ENCODE measurements around the gene TACSTD2. TPM values are rescaled to one million over a fixed set of nuclear protein-coding genes. Genes with fewer than 3 reads are reported as not detected.

Gene TACSTD2
- total RNA-seq, 1 experiment from 2014 or later: 1.2 TPM

GRCh38 chr1:58539553-58539952 lies 37.5 kb downstream of the TACSTD2 start:
- H3K9ac ChIP-seq (ENCODE audit: extremely low read depth, insufficient read length, low read length): no peak overlapping the region
- no peaks in the 10 kb centered on the region for H3K9me3 ChIP-seq (ENCODE audit: control insufficient read depth, low read depth, low read length)
- H3K23ac ChIP-seq (ENCODE audit: insufficient read length, low read depth, low read length): no peak overlapping the region
- no peak overlapping the region for H4K91ac ChIP-seq (ENCODE audit: insufficient read length, low read depth, low read length)
- no peak overlapping the region for H3K56ac ChIP-seq (ENCODE audit: insufficient read length, low read depth, low read length)
- no CpG with 5 or more reads among the region's 2 CpGs for WGBS (ENCODE audit: extremely low coverage, insufficient read length, low lambda C conversion rate)
- no peak overlapping the region for H2BK15ac ChIP-seq (ENCODE audit: low read depth, low read length)
- H3K4me3 Mint-ChIP-seq: no peak overlapping the region
- H2AK5ac ChIP-seq (ENCODE audit: insufficient read length, low read length): no peak overlapping the region
- H4K5ac ChIP-seq (ENCODE audit: insufficient read length, low read depth, low read length): no peak overlapping the region
- H3K27me3 ChIP-seq (ENCODE audit: insufficient read depth, low read length): no peaks in the 10 kb centered on the region
- H2AFZ ChIP-seq (ENCODE audit: low read length): no peak overlapping the region
- H3K79me2 ChIP-seq (ENCODE audit: insufficient read depth, low read length): no peaks in the 10 kb centered on the region
- no peak overlapping the region for H3K4ac ChIP-seq (ENCODE audit: low read depth, low read length)
- no peak overlapping the region for H3K27ac ChIP-seq (ENCODE audit: insufficient read length, low read depth, low read length)
- peak overlapping the region in 1 of 3 experiments; percentile 8; a peak in 2 of 7 replicates for H3K27ac Mint-ChIP-seq
- DNase-seq: no peak
- no peak overlapping the region for H2BK120ac ChIP-seq (ENCODE audit: low read depth, low read length, poor library complexity, severe bottlenecking)
- H3K14ac ChIP-seq (ENCODE audit: insufficient read depth, low read length): no peak overlapping the region
- no peak overlapping the region for H2BK12ac ChIP-seq (ENCODE audit: insufficient read length, low read depth, low read length)
- no peak overlapping the region for H2BK20ac ChIP-seq (ENCODE audit: low read depth, low read length, poor library complexity, severe bottlenecking)
- H3K36me3 Mint-ChIP-seq (ENCODE audit: insufficient read depth in 1 of 3, low read depth in 3 of 3): no peaks in the 10 kb centered on the region
- H2BK5ac ChIP-seq (ENCODE audit: insufficient read length, low read length): no peak overlapping the region
- H3K18ac ChIP-seq (ENCODE audit: insufficient read length, low read depth, low read length): no peak overlapping the region
- no peaks in the 10 kb centered on the region for H3K27me3 Mint-ChIP-seq (ENCODE audit: low read depth)
- no peak overlapping the region for H3T11ph ChIP-seq (ENCODE audit: low read length)
- H3K4me1 Mint-ChIP-seq: no peaks in the 10 kb centered on the region
- no peaks in the 10 kb centered on the region for H3K9me3 Mint-ChIP-seq
- H3K4me1 ChIP-seq (ENCODE audit: insufficient read depth, low read length): no peaks in the 10 kb centered on the region
- H3K23me2 ChIP-seq (ENCODE audit: insufficient read length, low read depth, low read length, poor library complexity, severe bottlenecking): no peaks in the 10 kb centered on the region
- H3K4me2 ChIP-seq (ENCODE audit: insufficient read depth, insufficient read length, low read length): no peak overlapping the region
- H3K79me1 ChIP-seq (ENCODE audit: insufficient read depth, low read depth, low read length, poor library complexity, severe bottlenecking): no peaks in the 10 kb centered on the region
- H4K8ac ChIP-seq (replicated peaks; ENCODE audit: insufficient read length, low read depth, low read length): no peak overlapping the region
- no peak for TF ChIP-seq CTCF (conservative IDR thresholded peaks at IDR 0.05)
- no peaks in the 10 kb centered on the region for H4K20me1 ChIP-seq (ENCODE audit: control insufficient read depth, insufficient read depth, insufficient read length)
